SW 1271 (cell line): ENCODE data around the gene CCDC183.
"Not testable (repeated sequence)": the region's sequence is repeated elsewhere in the genome, so short reads cannot be mapped to it uniquely, and the experiment has no call there.

Experiments
- DNase-seq, 2 experiments: peaks; one replicate each; lab custom pipeline; 2025; lab: John Stamatoyannopoulos, UW

Gene CCDC183

GRCh38 chr9:136838314-136839228 lies 42.4 kb downstream of the CCDC183 start:
- DNase-seq = no peak

DNA sequence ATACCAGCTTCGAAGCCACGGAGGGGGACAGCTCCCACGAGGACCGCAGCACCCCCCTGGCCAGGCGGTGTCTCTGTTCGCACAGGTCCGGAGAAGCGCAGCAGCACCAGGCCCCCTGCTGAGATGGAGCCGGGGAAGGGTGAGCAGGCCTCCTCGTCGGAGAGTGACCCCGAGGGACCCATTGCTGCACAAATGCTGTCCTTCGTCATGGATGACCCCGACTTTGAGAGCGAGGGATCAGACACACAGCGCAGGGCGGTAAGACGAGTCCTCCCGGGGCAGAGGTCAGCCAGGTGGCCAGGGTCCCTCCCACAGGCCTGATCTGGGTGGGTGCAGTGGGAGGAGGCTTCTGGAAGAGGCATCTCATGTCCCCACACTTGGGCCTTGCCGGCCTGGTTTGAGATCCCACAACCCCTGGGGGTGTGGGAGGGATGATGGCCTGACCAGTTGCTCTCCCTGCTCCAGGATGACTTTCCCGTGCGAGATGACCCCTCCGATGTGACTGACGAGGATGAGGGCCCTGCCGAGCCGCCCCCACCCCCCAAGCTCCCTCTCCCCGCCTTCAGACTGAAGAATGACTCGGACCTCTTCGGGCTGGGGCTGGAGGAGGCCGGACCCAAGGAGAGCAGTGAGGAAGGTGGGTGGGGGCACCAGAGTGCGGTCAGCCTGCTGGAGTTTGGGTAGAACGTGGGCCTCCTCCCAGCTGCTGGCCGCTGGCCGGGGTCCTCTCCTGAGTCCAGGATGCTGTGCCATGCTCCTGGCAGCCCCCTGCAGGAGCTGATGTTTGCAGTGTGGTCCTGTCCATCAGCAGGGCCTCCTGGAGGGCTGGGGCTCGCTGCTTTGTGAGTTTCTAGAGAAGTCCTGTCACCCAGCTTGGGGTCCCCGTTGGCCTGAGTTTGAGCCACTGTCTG lies 43.3 kb downstream of the CCDC183 start:
- DNase-seq = no peak

DNA sequence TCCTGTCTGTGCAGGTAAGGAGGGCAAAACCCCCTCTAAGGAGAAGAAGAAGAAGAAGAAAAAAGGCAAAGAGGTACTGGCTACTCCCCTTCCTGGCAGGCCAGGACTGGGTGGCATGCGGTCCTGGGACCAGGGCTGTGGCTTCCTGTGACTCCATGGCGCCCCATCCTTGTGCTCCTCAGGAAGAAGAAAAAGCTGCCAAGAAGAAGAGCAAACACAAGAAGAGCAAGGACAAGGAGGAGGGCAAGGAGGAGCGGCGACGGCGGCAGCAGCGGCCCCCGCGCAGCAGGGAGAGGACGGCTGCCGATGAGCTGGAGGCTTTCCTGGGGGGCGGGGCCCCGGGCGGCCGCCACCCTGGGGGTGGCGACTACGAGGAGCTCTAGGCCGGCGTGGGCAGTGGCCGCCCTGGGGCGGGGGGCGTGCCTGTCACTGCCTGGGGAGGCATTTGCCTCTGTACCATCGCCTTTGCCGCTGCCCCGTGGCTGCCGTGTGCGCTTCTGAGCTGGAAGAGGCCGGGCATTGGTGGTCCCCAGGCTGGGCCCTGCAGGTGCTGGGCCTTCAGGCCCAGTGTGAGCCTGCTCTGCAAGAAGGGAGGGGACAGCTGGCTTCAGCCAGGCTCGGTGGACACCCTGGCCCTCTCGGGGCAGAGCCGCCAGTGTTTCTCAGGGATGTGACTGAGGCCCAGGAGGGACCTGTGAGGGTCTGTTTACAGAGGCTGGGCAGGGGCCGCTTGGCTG lies 44.2 kb downstream of the CCDC183 start:
- DNase-seq = no peak

- DNase-seq = peak in 1 of 2 experiments; percentile 47
Measured at GRCh38 chr9:136840877-136841645, 44.9 kb downstream of the CCDC183 start.

DNA sequence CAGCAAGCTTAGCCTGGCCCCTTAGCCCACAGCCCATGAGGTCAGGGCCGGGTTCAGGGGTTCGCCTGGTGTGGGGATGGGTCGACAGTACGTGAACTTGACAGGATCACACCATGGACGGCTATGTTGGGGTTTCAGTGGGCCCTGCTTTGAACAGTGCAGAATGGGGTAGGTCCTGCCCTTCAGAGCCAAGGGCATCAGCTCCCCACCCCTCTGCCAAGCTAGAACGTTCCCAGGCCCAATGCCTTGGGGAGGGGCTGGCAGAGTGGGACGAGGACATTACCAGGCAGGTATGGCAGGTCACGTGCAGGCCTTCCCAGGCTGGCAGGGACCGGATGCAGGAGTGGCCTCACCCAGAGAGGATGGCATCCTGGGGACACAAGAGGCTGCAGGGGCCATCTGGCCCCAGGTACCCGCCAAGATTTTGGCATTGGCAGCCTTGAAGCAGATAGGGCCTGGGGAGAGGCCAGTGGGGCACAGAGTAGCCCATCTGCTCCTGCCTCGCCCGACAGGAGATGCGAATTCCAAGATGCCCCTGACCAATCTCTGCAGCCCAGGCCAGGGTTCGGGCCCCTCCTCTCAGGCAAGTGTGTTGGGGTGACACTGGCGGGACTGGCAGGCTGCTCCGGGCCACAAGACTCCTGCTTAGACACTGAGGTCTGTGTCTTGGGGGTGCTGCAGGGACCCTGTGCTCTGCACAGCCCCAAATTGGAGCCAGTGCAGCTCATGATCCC lies 45.7 kb downstream of the CCDC183 start:
- not testable (repeated sequence) for DNase-seq

DNA sequence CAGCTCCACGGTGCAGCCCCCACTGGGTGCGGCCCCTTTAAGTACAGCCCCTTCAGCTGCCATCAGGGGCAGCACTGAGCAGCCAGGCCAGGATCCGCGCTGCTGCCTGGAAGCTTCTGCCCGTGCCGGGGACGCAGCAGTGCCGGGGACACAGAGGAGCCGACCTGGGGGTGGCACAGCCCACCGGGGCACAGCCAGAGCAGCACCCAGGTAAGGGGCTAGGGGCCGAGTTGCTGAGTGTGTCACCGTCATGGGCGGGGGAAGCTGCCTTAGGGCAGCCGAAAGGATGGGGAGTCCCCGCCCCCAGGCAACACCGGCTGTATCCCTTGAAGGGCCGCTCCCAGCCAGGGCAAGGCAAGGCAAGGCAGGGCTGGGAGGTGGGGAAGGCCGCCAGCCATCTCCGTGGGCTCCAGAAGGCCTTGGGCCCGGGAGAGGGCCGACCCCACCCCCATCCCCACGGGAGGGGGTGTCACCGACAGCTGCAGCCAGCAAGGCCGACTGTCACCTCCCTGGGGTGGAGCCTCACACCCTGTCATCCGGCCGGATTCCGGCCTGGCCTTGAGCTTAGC lies 46.3 kb downstream of the CCDC183 start, which contains the start of gene AJM1:
AJM1 (plus strand) TSS at position 99 of the 569 bp plus-strand sequence. CDS start 1,937 bp downstream, outside the sequence.
- DNase-seq = peak; percentile 33 to 67

DNA sequence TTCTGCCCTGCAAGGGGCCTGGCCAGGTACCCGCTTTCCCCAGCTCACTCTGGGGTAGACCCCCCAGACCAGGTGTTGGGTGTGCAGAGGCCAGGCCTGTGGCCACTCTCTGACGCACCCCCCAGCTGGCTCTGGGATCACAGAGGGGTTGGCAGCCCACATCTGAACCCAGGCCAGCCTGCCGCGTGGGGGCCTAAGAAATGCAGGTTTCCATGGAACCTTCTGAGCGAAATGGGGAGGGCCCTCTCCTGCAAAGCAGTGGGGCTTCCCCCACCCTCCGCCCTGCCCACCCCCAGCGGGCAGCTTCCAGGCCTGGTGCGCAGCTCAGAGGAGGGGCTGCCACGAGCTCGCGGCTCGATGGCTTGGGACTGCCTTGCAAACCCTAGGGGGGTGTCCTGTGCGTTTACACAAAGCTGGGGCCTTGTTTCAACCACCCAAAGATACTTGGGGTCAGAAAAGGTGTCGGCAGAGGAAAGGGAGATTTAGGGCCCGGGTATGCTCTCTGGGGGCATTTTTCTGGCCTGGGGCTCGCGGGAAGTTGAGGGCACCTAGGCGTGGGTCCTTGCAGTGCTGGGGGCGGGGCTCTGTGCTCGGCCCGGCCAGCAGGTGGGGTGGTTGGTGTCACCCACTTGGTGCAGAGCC lies 47.1 kb downstream of the CCDC183 start:
- DNase-seq = not testable (repeated sequence)

- not testable (repeated sequence) for DNase-seq
Measured at GRCh38 chr9:136843801-136844740, 47.9 kb downstream of the CCDC183 start.

- no peak for DNase-seq
Measured at GRCh38 chr9:136844761-136845464, 48.8 kb downstream of the CCDC183 start.

DNA sequence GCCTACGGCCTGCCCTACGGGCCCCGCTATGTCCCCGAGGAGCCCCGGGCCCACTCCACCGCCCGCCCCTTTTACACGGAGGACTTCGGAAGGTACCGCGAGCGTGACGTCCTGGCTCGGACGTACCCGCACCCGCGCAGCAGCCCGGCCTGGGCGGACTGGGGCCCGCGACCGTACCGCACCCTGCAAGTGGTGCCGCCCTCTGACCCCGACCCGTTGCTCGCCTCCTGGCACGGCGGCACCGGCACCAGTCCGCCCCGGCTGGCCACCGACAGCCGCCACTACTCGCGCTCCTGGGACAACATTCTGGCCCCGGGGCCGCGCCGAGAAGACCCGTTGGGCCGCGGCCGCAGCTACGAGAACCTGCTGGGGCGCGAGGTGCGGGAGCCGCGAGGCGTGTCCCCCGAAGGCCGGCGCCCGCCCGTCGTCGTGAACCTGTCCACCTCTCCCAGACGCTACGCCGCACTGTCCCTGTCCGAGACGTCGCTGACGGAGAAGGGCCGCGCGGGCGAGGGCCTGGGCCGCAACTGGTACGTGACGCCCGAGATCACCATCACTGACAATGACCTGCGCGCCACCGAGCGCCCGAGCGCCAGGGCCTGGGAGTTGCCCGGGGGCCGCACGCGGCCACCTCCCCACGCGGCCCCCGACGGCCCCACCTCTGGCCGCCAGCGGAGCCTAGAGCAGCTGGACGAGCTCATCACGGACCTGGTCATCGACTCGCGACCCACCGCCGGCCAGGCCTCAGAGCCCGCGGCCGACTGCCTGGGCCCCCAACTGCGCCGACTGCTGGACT lies 49.5 kb downstream of the CCDC183 start:
- no peak for DNase-seq

DNA sequence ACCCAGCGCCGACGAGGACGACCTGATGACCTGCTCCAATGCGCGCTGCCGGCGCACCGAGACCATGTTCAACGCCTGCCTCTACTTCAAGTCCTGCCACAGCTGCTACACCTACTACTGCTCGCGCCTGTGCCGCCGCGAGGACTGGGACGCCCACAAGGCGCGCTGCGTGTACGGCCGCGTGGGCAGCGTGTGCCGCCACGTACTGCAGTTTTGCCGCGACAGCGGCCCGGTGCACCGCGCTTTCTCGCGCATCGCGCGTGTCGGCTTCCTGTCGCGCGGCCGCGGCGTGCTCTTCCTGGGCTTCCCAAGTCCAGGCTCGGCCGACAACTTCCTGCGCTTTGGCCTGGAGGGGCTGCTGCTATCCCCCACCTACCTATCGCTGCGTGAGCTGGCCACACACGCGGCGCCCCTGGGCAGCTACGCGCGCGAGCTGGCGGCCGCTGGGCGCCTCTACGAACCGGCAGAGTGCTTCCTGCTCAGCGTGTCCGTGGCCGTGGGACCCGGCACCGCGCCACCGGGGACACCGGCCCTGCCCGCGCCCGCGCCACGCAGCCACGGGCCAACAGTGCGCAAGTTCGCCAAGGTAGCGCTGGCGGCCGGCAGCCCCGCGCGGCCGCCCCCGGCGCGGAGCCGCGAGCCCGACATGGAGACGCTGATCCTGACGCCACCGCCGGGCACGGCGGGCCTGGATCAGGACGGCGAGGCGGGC lies 50.4 kb downstream of the CCDC183 start:
- no peak for DNase-seq

- peak; percentile 26 to 63 for DNase-seq
Measured at GRCh38 chr9:136847088-136847825, 51.1 kb downstream of the CCDC183 start.

DNA sequence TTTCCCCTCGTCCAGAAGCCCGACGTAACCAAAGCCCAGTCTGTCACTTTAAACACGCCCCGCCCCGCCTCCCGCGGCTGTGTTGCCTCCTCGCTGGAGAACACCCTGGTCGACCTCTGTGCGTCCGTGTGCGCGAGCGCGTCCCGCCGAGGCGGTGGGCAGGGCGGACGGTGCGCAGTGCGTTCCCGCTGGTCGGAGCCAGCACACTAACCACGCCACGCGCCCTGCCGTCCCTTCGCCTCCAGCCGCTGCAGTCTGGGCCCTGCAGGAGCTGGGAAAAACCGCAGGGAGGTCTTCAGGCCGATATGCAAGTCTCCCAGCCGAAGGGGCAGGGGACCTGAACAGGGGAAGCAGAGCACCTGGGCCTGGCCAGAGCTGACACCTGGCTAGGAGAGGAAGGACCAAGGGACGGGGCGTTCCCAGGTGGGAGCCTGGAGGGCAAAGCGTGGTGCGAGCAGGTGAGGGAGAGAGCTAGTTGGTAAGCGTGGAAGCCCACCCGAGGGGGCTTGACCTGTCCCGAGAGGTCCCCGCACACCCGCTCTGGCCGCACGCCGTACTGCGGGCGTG lies 51.8 kb downstream of the CCDC183 start:
- peak; percentile 64 to 86 for DNase-seq

GRCh38 chr9:136848393-136849037 lies 52.4 kb downstream of the CCDC183 start:
- no peak for DNase-seq
